ENCODE data around the gene SEC23B. TPM values are rescaled to one million over a fixed set of nuclear protein-coding genes. Genes with fewer than 3 reads are reported as not detected.
A peak's percentile ranks its signal among the peaks of the same experiment; 100 is the strongest.

SEC23B gene
- total RNA-seq, 2 donors from 2014 or later: 22.2 to 32.9 TPM

GRCh38 chr20:18543932-18544331 is 36.2 kb downstream of the SEC23B start:
- no peak for TF ChIP-seq CTCF (IDR thresholded peaks at IDR 0.05)
- Histone ChIP-seq H3K9me3 (no peaks in the 10 kb centered on the region), H3K4me1 (ENCODE audit: control insufficient read depth in 1 of 2, low read depth in 2 of 2) (no peaks in the 10 kb centered on the region), H3K4me3 (no peak overlapping the region), H3K27me3 (replicated peaks; ENCODE audit: insufficient read depth) (no peaks in the 10 kb centered on the region), H3K27ac (no peak overlapping the region), H3K36me3 (peaks cover 44% of the 10 kb centered on the region)
- DNase-seq (ENCODE audit: low spot score) (no peak), ATAC-seq (ENCODE audit: insufficient number of reproducible peaks, low FRiP score, low read depth) (no peak)

DNA sequence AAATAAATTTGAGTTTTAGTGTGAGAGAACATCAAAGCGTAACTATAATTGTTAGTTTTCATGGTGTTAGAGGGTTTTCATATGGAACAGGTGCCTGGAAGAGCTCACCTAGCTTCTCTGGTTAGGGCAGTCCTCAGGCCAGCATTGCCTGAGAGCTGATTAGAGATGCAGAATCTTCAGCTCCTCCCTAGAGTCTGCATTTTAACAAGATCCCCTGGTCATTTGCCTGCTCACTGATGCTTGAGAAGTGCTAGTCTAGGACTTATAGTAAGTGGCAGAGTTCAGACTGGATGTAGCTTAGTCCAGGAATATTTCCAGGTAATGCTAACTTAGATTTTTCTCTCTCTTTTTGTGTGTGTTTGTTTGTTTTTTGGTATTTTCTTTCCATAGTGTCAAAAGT is 37.8 kb downstream of the SEC23B start:
- no peaks in the 10 kb centered on the region for H3K4me1 ChIP-seq (ENCODE audit: control insufficient read depth in 1 of 2, low read depth in 2 of 2)
- no peak for ATAC-seq (ENCODE audit: insufficient number of reproducible peaks, low FRiP score, low read depth)
- no peak overlapping the region for H3K27ac ChIP-seq
- no peak overlapping the region for H3K4me3 ChIP-seq
- TF ChIP-seq CTCF (IDR thresholded peaks at IDR 0.05): no peak
- no peaks in the 10 kb centered on the region for H3K27me3 ChIP-seq (replicated peaks; ENCODE audit: insufficient read depth)
- DNase-seq (ENCODE audit: low spot score): no peak
- no peaks in the 10 kb centered on the region for H3K9me3 ChIP-seq
- H3K36me3 ChIP-seq: peaks cover 54% of the 10 kb centered on the region

- H3K36me3 ChIP-seq: peaks cover 50% of the 10 kb centered on the region
- H3K4me3 ChIP-seq: no peak overlapping the region
- DNase-seq (ENCODE audit: low spot score) (no peak), ATAC-seq (ENCODE audit: insufficient number of reproducible peaks, low FRiP score, low read depth) (no peak)
- H3K27ac ChIP-seq: no peak overlapping the region
- H3K27me3 ChIP-seq (replicated peaks; ENCODE audit: insufficient read depth): no peaks in the 10 kb centered on the region
- no peak for TF ChIP-seq CTCF (IDR thresholded peaks at IDR 0.05)
- H3K9me3 ChIP-seq: no peaks in the 10 kb centered on the region
- H3K4me1 ChIP-seq (ENCODE audit: control insufficient read depth in 1 of 2, low read depth in 2 of 2): no peaks in the 10 kb centered on the region
These were observed 40.7 kb downstream of the SEC23B start for GRCh38 chr20:18548465-18548864.

GRCh38 chr20:18553746-18554145 is 46.0 kb downstream of the SEC23B start:
- no peak overlapping the region for H3K4me3 ChIP-seq
- no peak for DNase-seq (ENCODE audit: low spot score)
- no peaks in the 10 kb centered on the region for H3K27me3 ChIP-seq (replicated peaks; ENCODE audit: insufficient read depth)
- H3K9me3 ChIP-seq: no peaks in the 10 kb centered on the region
- no peaks in the 10 kb centered on the region for H3K4me1 ChIP-seq (ENCODE audit: control insufficient read depth in 1 of 2, low read depth in 2 of 2)
- H3K36me3 ChIP-seq: peaks cover 40% of the 10 kb centered on the region
- H3K27ac ChIP-seq: no peak overlapping the region
- TF ChIP-seq CTCF (IDR thresholded peaks at IDR 0.05): no peak
- no peak for ATAC-seq (ENCODE audit: insufficient number of reproducible peaks, low FRiP score, low read depth)

- H3K4me1 ChIP-seq (ENCODE audit: control insufficient read depth in 1 of 2, low read depth in 2 of 2): peaks cover 6 to 12% of the 10 kb centered on the region in 2 donors
- DNase-seq (ENCODE audit: low spot score) (peak; percentile 63), ATAC-seq (ENCODE audit: insufficient number of reproducible peaks, low FRiP score, low read depth) (peak; percentile 89)
- peak within 1 kb of the TSS; percentile 87 for H3K4me3 ChIP-seq
- H3K27ac ChIP-seq: peak within 1 kb of the TSS; percentile 88 to 90
- no peaks in the 10 kb centered on the region for H3K27me3 ChIP-seq (replicated peaks; ENCODE audit: insufficient read depth)
- peaks cover 9% of the 10 kb centered on the region for H3K36me3 ChIP-seq
- no peak for TF ChIP-seq CTCF (IDR thresholded peaks at IDR 0.05)
- H3K9me3 ChIP-seq: no peaks in the 10 kb centered on the region
These were observed 59.4 kb downstream of the SEC23B start, which contains the start of gene SMIM26 for GRCh38 chr20:18566892-18567738. Gene SMIM26, plus strand, starts transcription at chr20:18567432. Its CDS starts 47 bp downstream, at chr20:18567479.

Measured in thoracic aorta (tissue), 2 donors.